Activated naive CD4-positive, alpha-beta T cell treated with anti-CD3 and anti-CD28 coated beads, Interleukin-2, amount 50 U/mL, for 72 hours (primary cell): Measurements from ENCODE around the gene MYPOP. TPM values are rescaled to one million over a fixed set of nuclear protein-coding genes. Genes with fewer than 3 reads are reported as not detected.
"Not testable (repeated sequence)": the region's sequence is repeated elsewhere in the genome, so short reads cannot be mapped to it uniquely, and the experiment has no call there.

ENCODE experiments used
- ATAC-seq, 2 donors: fragments of 150-1000 bp; cut with Tn5 transposase; 2 replicates each; pipeline ENCODE4 v1.10.0; 2021; ENCODE audit warnings: mild to moderate bottlenecking in 2 of 2, moderate library complexity in 2 of 2
- DNase-seq, 2 donors: peaks; one replicate each; pipeline ENCODE4 v3.0.0; 2021 to 2022; ENCODE audit warnings: low spot score in 2 of 2
- H3K27ac Mint-ChIP-seq, 2 donors: one replicate each; pipeline ENCODE4 v1.8.0; 2022; ENCODE audit warnings: mild to moderate bottlenecking in 2 of 2, mixed read lengths in 2 of 2
- H3K36me3 Mint-ChIP-seq, 2 donors: one replicate each; pipeline ENCODE4 v1.8.0; 2022; ENCODE audit warnings: mixed read lengths in 2 of 2
- H3K9me3 Mint-ChIP-seq, 2 donors: one replicate each; pipeline ENCODE4 v1.8.0; 2022; ENCODE audit warnings: mixed read lengths in 2 of 2
- total RNA-seq, 2 donors: library from RNA; stranded (reverse); gene quantifications; one replicate each; pipeline ENCODE4 v1.2.3, GENCODE V29; 2022

The MYPOP gene
- total RNA-seq, 2 donors from 2014 or later, result 8.3 to 9.1 TPM

DNA sequence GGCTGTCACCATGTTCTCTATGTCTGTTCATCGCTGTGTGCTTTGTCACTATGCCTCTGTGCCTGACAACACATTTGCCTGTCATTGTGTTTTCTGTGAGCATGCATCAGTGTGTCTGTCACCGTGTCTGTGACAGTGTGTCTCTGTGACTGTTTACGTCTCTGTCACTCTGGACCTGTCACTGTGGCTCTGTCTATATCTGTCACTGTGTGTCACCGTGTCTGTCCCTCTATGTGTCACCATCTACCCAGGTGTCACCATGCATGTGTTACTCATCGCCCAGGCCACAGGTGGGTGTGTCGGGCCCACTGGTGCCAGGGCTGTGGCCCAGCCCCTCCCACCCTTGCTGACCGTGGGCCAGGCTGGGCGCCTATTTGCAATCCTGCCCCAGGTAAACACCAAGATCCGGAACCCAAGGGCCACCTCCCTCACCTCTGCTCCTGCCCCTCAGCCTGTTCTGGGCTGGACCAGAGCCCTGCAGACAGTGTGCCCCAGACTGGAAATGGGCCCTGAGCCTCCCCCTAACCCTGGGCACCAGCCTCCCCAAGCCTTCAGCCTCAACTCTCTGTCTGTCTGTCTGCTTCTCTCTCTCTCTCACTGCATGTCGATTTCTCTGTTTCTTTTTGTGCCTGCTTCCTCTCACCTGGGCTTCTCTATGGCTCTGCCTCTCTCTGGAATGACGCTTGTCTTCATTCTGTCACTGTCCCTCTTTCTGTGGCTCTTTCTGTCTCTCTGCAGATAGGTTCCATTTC is 24.2 kb downstream of the MYPOP start:
- no peaks in the 10 kb centered on the region for H3K36me3 Mint-ChIP-seq
- peak overlapping the region; percentile 13 to 33 for H3K27ac Mint-ChIP-seq
- H3K9me3 Mint-ChIP-seq, result no peaks in the 10 kb centered on the region
- peak; percentile 75 to 79 for ATAC-seq
- DNase-seq, result peak in 1 of 2 donors; percentile 19

DNA sequence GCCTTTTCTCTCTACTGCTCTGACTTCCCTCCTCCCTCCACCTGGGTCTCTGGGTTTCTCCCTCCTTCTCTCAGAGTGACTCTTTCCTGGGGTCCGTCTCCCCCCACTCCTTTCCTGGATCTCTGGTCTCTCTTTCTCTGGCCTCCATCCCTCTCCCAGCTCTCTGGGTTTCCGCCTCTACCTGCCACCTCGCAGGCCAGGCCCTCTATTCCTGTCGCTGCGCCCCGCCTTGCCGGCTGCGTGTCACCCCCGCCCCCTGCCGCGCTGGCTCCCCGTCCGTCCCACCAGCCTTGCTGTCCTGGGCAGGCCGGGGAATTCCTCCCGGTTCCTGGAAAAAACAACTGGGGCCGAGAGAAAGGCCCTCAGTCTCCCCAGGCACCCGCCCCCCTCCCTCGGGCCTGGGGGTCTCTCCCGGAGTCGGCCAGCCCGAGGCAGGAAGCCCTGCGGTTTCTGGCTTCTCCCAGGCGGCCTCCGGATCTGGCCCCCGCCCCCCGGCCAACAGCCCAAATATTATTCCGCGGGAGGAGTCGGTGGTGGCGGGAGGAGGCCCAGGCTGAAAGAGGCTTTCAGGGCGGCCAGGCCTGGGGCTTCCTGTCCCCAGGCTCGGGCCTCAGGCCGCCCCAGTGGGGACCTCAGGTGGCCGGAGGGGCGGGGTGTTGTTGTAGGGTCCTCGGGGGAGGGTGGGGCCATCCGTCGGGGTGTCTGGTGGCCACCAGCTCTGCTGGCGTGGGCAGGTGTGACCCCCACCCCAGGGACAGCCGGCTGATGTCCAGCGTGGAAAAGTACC is 25.8 kb downstream of the MYPOP start:
- DNase-seq (peak in 1 of 2 donors; percentile 54), ATAC-seq (no peak)
- Mint-ChIP-seq H3K9me3 (no peaks in the 10 kb centered on the region), H3K36me3 (no peaks in the 10 kb centered on the region), H3K27ac (peak overlapping the region; percentile 32 to 54)

DNA sequence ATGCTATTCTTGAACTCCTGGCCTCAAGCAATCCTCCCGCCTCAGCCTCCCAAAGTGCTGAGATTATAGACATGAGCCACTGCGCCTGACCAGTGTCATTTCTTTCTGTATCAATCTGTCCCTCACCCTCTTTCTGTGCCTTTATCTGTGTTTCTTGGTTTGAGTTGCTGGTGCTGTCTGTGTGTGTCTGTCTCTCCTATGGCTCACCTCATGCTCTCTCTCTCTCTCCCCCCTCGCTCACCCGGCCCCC is 26.3 kb downstream of the MYPOP start:
- no peak for DNase-seq
- Mint-ChIP-seq H3K27ac (peak overlapping the region; percentile 32 to 54), H3K9me3 (no peaks in the 10 kb centered on the region), H3K36me3 (no peaks in the 10 kb centered on the region)
- peak; percentile 75 to 86 for ATAC-seq

DNA sequence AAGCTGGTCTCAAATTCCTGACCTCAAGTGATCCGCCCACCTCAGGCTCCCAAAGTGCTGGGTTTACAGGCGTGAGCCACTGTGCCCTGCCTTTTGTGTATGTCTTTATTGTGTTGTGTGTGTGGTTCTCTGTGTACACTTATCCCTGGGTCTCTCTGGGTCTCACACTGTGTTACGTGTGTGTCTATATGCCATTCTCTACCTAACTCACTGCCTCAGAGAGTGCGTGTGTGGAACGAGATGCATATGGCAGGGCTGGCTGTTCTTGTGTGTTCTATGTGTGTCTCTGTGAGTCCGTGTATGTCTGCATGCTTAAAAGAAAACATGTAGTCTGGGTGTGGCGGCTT is 27.8 kb downstream of the MYPOP start:
- DNase-seq (no peak), ATAC-seq (no peak)
- Mint-ChIP-seq H3K36me3 (no peaks in the 10 kb centered on the region), H3K9me3 (no peaks in the 10 kb centered on the region), H3K27ac (no peak overlapping the region)

DNA sequence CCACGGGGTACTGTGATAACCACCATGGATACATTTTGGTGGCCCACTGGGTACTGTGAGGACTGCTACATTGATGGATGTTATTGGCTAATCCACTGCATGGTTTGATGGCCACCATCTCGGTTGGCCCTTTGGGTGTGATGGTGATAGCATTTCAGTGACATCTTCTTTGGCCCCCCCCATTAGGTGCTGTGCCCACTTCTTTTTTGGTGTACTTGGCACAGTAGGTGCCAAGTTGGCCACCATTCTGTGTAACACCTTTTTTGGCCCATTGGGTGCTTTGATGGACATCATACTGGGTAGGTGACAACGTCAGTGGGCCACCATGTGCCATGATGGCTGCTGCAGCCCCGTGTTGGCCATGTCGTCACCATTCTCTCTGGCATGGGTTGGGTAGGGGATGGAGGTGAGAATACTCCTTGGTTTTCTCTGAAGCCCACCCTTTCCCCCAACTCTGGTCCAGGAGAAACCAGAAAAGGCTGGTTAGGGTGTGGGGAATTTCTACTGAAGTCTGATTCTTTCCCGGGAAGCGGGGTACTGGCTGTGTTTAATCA is 29.1 kb downstream of the MYPOP start:
- no peak overlapping the region for H3K27ac Mint-ChIP-seq
- ATAC-seq (no peak), DNase-seq (no peak)
- no peaks in the 10 kb centered on the region for H3K9me3 Mint-ChIP-seq
- no peaks in the 10 kb centered on the region for H3K36me3 Mint-ChIP-seq

DNA sequence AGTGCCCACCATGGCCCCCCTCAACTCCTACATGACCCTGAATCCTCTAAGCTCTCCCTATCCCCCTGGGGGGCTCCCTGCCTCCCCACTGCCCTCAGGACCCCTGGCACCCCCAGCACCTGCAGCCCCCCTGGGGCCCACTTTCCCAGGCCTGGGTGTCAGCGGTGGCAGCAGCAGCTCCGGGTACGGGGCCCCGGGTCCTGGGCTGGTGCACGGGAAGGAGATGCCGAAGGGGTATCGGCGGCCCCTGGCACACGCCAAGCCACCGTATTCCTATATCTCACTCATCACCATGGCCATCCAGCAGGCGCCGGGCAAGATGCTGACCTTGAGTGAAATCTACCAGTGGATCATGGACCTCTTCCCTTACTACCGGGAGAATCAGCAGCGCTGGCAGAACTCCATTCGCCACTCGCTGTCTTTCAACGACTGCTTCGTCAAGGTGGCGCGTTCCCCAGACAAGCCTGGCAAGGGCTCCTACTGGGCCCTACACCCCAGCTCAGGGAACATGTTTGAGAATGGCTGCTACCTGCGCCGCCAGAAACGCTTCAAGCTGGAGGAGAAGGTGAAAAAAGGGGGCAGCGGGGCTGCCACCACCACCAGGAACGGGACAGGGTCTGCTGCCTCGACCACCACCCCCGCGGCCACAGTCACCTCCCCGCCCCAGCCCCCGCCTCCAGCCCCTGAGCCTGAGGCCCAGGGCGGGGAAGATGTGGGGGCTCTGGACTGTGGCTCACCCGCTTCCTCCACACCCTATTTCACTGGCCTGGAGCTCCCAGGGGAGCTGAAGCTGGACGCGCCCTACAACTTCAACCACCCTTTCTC is 30.1 kb downstream of the MYPOP start:
- DNase-seq (no peak), ATAC-seq (no peak)
- Mint-ChIP-seq H3K9me3 (no peaks in the 10 kb centered on the region), H3K27ac (no peak overlapping the region), H3K36me3 (no peaks in the 10 kb centered on the region)

DNA sequence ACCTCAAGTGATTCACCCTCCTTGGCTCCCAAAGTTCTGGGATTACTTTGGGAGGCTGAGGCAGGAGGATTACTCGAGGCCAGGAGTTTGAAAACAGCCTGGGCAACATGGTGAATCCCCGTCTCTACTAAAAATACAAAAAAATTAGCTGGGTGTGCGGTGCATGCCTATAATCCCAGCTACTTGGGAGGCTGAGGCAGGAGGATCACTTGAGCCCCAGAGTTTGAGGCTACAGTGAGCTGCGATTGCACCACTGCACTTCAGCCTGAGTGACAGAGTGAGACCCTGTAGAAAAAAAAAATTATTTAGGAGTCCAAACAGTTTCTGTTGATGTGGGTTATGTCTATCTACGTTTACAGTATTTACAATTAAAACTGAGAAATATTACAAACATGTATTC is 31.6 kb downstream of the MYPOP start:
- no peaks in the 10 kb centered on the region for H3K36me3 Mint-ChIP-seq
- ATAC-seq (no peak), DNase-seq (no peak)
- no peak overlapping the region for H3K27ac Mint-ChIP-seq
- H3K9me3 Mint-ChIP-seq, result no peaks in the 10 kb centered on the region

DNA sequence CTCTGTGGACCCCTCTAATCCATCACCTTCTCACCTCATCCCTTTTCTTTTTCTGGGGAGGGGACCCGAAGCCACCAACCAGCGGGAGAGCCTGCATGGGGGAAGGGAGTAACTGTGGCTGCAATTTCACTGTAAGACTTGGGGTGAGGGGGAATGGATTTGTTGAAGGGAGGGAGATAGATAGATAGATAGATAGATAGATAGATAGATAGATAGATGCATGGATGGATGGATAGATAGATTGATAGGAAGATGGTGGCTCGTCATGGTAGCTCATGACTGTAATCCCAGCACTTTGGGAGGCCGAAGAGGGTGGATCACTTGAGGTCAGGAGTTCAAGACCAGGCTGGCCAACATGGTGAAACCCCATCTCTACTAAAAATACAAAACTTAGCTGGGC is 35.2 kb downstream of the MYPOP start:
- DNase-seq, H3K27ac Mint-ChIP-seq, H3K9me3 Mint-ChIP-seq, ATAC-seq: not testable (repeated sequence)
- H3K36me3 Mint-ChIP-seq, result peaks cover 4 to 11% of the 10 kb centered on the region in 2 donors

DNA sequence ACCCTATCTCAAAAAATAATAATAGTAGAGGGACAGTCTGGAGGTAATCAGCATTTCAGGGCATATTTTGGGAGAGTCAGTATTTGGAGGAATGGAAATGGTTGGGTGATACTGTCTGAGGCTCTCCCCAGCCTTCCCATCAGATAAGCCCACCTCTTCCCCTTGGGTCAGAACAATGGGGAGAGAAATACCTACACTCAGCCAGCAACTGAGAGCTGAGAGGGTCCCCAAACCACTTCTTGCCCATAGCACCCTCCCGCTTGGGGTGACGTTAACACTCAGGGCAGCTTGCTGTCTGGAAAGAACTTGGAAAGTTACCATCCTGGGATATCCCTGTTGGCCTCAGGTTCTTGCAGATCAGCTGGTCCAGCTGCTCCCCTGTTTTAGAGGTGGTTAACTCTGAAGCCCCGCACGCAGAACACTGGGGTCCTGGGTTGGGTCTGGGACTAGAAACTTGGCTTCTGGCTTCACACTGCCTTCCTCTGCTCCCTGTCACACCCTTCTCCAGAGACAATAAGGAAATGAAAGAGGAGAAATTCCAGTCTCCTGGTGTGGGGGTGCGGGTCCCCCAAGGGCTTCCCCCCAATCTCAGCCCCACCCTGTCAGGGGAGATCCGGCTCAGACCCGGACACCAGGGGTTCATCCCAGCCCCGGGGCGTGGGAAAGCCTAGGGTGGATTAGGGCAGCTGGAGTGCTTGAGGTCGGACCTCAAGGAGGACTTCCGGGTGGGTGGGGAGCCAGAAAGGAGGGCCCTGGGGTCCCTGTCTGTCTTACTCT is 35.8 kb downstream of the MYPOP start:
- ATAC-seq (no peak), DNase-seq (no peak)
- Mint-ChIP-seq H3K9me3 (no peaks in the 10 kb centered on the region), H3K27ac (no peak overlapping the region), H3K36me3 (peaks cover 4 to 14% of the 10 kb centered on the region in 2 donors)

DNA sequence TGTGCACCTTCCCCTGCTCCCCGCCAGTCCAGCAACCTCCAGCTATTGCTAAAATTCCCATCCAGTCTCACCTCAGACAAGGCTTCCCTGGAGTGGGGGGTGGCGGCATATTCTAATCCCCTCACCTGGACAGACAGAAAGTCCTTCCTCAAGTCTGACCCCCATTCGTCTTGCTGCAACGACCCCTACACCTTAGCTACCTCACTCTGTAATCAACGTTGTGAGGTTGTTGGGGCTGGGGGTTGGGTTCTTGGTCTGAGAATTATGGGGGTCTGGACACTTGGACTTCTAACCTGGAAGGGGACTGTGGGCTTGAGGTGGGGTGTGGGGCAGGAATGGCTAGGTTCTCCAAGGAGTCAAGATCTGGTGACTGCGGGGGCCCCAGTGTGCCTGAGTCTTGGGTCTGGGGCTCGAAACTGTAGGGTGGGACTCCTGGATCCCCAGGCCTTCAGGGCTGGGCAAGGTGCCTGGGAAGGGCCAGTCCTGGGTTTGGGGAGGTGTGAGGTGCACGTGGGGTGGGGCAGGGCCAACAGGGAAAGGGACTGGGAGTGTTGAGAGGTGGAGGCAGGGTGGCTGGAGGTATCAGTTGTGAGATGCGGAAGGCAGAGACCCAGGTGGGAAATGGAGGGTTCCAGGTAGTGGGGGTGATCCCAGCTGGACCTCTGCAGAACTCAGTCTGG is 37.0 kb downstream of the MYPOP start:
- no peak for ATAC-seq
- Mint-ChIP-seq H3K9me3 (no peaks in the 10 kb centered on the region), H3K36me3 (peaks cover 4 to 14% of the 10 kb centered on the region in 2 donors), H3K27ac (no peak overlapping the region)
- no peak for DNase-seq

DNA sequence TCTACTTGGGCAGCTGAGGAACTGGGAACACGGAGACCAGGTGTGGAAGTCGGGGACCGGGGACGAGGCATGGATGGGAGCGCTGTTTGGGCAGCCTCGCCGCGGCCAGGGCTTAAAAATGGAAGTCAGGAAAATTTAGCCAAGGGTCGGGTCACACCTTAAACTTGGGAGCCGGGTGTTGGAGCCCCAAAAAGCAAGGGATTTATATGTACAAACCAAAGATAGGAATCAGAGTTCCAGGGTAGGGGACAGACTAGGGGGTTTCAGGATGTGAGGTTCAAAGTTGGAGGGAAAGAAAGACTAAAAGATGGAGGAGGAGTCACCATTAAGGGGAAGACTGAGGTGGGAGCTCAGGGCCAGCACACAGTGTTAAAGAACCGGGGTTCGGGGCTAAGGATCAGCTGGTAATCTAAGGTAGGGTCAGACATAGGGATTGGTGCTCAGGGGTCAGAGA is 37.8 kb downstream of the MYPOP start:
- no peaks in the 10 kb centered on the region for H3K9me3 Mint-ChIP-seq
- H3K36me3 Mint-ChIP-seq, result peaks cover 4 to 14% of the 10 kb centered on the region in 2 donors
- no peak overlapping the region for H3K27ac Mint-ChIP-seq
- no peak for DNase-seq
- ATAC-seq, result no peak

DNA sequence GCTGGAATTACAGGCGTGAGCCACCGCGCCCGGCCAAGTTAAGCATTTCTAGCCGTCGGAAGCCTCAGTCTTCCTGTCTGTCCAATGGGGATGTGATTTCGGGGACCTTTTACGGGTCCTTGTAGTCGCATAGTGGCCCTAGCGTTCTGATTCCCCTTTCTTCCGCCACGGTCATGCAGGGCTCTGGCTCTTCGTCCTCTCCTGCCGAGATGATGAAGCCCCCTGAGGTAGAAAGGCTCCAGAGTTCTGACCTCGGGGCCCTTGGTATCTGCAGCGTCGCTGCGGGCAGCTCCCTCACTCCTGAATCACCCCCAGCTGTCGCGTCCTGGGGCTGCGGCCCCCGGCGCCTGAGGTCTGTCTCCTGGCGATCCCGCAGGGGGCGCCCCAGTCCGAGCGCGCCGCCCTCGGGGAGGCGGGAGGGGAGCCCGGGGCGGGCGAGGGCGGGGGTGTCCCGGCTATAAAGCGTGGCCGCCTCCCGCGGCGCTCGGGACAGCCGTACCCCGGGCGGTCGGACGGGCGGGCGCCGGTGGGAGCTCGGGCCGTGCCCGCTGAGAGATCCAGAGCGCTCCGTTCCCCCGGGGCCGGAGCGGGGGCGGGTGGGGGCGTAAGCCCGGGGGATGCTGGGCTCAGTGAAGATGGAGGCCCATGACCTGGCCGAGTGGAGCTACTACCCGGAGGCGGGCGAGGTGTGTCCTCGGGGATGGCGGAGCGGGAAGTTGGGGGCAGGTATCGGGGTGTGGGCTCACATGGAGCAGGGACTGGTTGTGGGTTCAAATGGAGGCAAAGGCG is 38.4 kb downstream of the MYPOP start, which contains the start of gene FOXA3:
TSS of gene FOXA3 (plus strand) at position 487 of the 789 bp plus-strand sequence. CDS start at position 618, 131 bp downstream.
- ATAC-seq, result peak; percentile 53 to 55
- H3K27ac Mint-ChIP-seq, result peak within 1 kb of the TSS; percentile 92 to 95
- peaks cover 4 to 14% of the 10 kb centered on the region in 2 donors for H3K36me3 Mint-ChIP-seq
- no peaks in the 10 kb centered on the region for H3K9me3 Mint-ChIP-seq
- peak; percentile 79 to 81 for DNase-seq

DNA sequence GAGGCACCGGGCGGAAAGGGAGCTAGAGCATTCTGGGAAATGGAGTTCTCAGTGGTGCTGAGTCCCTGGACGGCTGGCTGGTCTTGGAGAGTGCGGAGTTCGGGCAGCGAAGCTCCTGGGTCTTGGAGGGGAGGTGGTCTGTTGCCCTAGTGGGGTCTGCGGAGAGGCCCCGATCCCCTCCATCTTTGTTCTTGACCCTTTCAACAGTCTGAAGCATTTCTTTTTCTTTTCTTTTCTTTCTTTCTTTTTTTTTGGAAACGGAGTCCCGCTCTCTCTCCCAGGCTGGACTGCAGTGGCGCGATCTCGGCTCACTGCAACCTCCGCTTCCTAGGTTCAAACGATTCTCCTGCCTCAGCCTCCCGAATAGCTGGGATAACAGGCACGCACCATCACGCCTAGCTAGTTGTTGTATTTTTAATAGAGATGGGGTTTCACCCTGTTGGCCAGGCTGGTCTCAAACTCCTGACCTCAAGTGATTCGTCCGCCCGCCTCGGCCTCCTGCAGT is 39.0 kb downstream of the MYPOP start:
- no peak for ATAC-seq
- Mint-ChIP-seq H3K36me3 (peaks cover 4 to 20% of the 10 kb centered on the region in 2 donors), H3K27ac (peak overlapping the region; percentile 92 to 95), H3K9me3 (no peaks in the 10 kb centered on the region)
- no peak for DNase-seq

DNA sequence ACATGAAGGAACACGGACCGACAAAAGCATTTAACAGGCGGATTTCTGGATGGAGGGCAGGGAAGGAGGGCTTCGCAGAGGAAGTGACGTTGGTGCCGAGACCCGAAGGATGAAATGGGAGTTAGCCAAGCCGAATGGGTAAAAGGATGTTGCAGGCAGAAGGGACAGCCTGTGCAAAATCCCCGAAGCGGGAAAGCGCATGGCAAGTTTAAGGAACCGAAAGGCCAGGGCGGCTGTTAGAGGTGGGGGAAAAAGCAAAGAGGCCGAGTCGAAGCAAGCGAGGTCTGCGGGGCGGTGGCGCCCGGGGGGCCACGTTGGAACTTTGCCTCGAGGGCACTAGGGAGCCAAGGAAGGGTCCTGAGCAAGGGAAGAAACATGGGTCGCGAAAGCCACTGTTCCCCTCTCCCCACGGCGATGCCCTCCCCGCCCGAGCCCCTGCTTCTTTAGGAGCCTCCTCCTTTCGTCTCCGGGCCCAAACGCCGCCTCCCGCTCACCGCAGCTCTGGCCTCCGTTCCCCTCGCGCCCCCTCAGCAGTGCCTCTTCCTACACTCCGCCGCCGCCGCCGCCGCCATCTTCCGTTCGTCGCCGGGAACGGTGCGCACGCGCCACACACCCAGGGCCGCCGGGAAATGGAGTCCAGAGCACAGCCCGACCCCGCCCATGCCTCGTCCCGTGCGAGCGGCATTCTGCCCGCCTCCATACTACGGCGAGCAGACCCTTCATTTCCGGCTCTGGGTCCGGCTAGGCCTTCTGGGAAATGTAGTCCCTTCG is 39.7 kb downstream of the MYPOP start, which contains the start of gene SYMPK:
TSS of gene SYMPK (minus strand) at position 584 of the 771 bp plus-strand sequence. CDS start 8,652 bp downstream, outside the sequence.
- peak; percentile 94 to 97 for ATAC-seq
- Mint-ChIP-seq H3K9me3 (no peaks in the 10 kb centered on the region), H3K36me3 (peaks cover 4 to 24% of the 10 kb centered on the region in 2 donors), H3K27ac (peak within 1 kb of the TSS; percentile 92 to 96)
- peak; percentile 98 to 99 for DNase-seq
